Aorta (tissue), 5 donors: Measurements from ENCODE around the gene HIVEP3. TPM values are rescaled to one million over a fixed set of nuclear protein-coding genes. Genes with fewer than 3 reads are reported as not detected.
A peak's percentile ranks its signal among the peaks of the same experiment; 100 is the strongest.

Experiments used
- ATAC-seq: fragments of 200-7000 bp; cut with Tn5 transposase; one replicate; pipeline ENCODE4 v1.9.1; 2022; ENCODE audit warnings: moderate library complexity; ENCODE audit not compliant: low FRiP score
- DNase-seq, 2 donors: peaks; one replicate each; pipeline ENCODE4 v3.0.0-alpha.2; 2020
- H3K27ac ChIP-seq, 2 donors: one replicate each; pipeline ENCODE4 v1.5.1; 2013; ENCODE audit warnings: low read length in 2 of 2, mild to moderate bottlenecking in 2 of 2, moderate library complexity in 2 of 2, control low read depth in 1 of 2, inconsistent platforms in 1 of 2, low read depth in 1 of 2
- H3K27me3 ChIP-seq, 2 donors: one replicate each; pipeline ENCODE4 v1.6.1; 2013; ENCODE audit warnings: control low read depth in 1 of 2, low read length in 1 of 2, mild to moderate bottlenecking in 1 of 2, moderate library complexity in 1 of 2; ENCODE audit not compliant: insufficient read depth in 2 of 2, control insufficient read depth in 1 of 2
- H3K36me3 ChIP-seq, 2 donors: one replicate each; pipeline ENCODE4 v1.6.1; 2013; ENCODE audit warnings: control low read depth in 1 of 2, low read length in 1 of 2, mild to moderate bottlenecking in 1 of 2; ENCODE audit not compliant: insufficient read depth in 2 of 2, control insufficient read depth in 1 of 2
- H3K4me1 ChIP-seq, 2 donors: one replicate each; pipeline ENCODE4 v1.6.1; 2013; ENCODE audit warnings: low read length in 2 of 2, control low read depth in 1 of 2, mild to moderate bottlenecking in 1 of 2, moderate library complexity in 1 of 2; ENCODE audit not compliant: insufficient read depth in 2 of 2, control insufficient read depth in 1 of 2
- H3K4me3 ChIP-seq, 2 donors: one replicate each; pipeline ENCODE4 v1.5.1; 2013; ENCODE audit warnings: low read length in 2 of 2, control low read depth in 1 of 2, mild to moderate bottlenecking in 1 of 2
- H3K9me3 ChIP-seq: one replicate; pipeline ENCODE4 v1.6.1; 2013; ENCODE audit warnings: mild to moderate bottlenecking, low read length; ENCODE audit not compliant: control insufficient read depth
- WGBS, 2 donors: extraction: QIAGEN DNeasy Blood & Tissue Kit; methylation state at CpG; one replicate each; pipeline ENCODE4 v1.1.7; 2013; 5-methylcytosine and 5-hydroxymethylcytosine counted together
- intact Hi-C, 2 donors: fragments of 100-400 bp; cut with DNase I; formaldehyde crosslinking; loops; one replicate each; pipeline versions ENCODE4 v1.14.2 to v1.15.0; 2022
- polyA plus RNA-seq, 2 donors: library from polyadenylated mRNA; stranded (reverse); fragments of 200-250 nt; gene quantifications; one replicate each; pipeline ENCODE4 v1.2.3, GENCODE V29; 2013
- total RNA-seq, 2 donors: library from RNA; stranded (reverse); fragmentation: NEBNext Ultra II Directional; extraction: Animal tissue kit (Norgen Biotek cat#: 25700); gene quantifications; one replicate each; pipeline ENCODE4 v1.2.1, GENCODE V29; 2021
- donor health status: healthy with polysubstance abuse.
- donor health status: Bipolar disorder and iron deficiency.
- donor health status: DM: no; HTN: no; CAD: no.
- donor health status: DM: no; HTN: no; CAD: no.
- donor health status: DM: yes; HTN: yes; CAD: no.

Gene HIVEP3
- total and polyA plus RNA-seq, 4 donors, result 1.6 to 6.3 (median 4.0) TPM

DNA sequence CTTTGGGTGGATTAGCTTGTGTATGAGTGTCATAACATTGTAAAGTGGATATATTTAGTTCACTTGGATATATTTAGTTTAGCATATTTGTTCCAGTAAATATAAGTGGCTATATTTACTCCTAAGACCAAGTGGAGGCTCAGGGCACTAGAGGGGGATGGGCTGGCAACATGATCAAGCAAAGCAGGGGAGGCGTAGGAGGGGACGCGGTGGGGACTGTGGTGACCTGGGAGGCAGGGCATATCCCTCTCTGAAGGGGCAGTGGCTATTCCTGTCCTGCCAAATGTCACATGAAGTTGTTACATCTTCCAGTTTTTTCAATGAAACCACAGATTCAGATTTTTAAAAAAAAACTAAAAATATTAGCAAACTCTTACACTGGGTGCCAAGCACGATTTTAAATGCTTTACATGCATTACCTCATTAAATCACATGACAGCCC is 382.3 kb downstream of the HIVEP3 start:
- no peaks in the 10 kb centered on the region for H3K9me3 ChIP-seq
- no peak overlapping the region for H3K4me3 ChIP-seq
- H3K27me3 ChIP-seq, result no peaks in the 10 kb centered on the region
- intact Hi-C loops, result no loop called here
- H3K4me1 ChIP-seq, result no peaks in the 10 kb centered on the region
- DNase-seq, result peak; percentile 45 to 64
- H3K27ac ChIP-seq, result no peak overlapping the region
- 35 to 46% methylated on average over 4 of the region's 4 CpGs for WGBS, 2 donors
- no peak for ATAC-seq
- H3K36me3 ChIP-seq, result no peaks in the 10 kb centered on the region

DNA sequence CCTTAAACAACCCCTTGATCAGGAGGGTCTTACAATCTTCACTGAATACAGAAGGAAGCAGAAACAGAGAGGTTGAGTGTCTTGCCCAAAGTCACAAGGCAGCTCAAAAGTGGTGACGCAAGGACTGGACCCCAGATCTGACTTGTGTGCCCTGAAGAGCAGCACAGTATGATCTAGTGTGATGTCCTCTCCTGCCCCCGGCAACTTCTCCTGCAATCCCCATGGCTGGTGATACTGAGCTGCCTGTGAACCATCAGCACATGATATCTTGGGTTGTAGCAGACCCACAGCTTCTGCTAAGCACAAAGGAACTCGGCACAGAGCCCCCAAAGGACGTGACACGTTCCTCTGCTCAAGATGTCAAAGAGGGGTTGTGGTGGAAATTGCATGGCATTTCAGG is 383.0 kb downstream of the HIVEP3 start:
- ATAC-seq (no peak), DNase-seq (peak; percentile 8 to 32)
- no peaks in the 10 kb centered on the region for H3K36me3 ChIP-seq
- intact Hi-C loops, result no loop called here
- no peak overlapping the region for H3K4me3 ChIP-seq
- WGBS, 2 donors, result 81 to 89% methylated on average over 5 of the region's 5 CpGs
- no peaks in the 10 kb centered on the region for H3K4me1 ChIP-seq
- no peaks in the 10 kb centered on the region for H3K27me3 ChIP-seq
- no peaks in the 10 kb centered on the region for H3K9me3 ChIP-seq
- peak overlapping the region in 1 of 2 donors; percentile 35 for H3K27ac ChIP-seq

DNA sequence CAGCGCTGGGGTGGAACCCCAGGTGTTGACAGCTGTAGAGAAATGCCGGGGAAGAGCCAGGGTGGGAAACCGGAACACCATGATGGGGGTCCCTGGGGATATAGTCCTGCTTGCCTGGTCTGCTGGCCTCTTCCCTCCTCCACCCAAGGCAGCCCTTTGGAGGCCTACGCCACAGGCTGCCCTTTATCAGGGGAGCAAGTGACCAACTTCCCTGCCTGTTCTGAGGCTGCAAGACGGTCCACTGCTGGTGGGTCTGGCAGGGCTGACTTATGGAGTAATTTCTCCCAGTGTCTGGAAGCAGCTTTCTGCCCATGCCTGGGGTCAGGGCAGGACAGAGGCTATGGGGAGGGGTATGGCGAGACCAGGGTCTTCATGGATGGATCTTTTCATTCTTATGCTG is 383.4 kb downstream of the HIVEP3 start:
- WGBS, 2 donors, result 90 to 94% methylated on average over 6 of the region's 6 CpGs
- intact Hi-C loops, result no loop called here
- Histone ChIP-seq H3K27me3 (no peaks in the 10 kb centered on the region), H3K9me3 (no peaks in the 10 kb centered on the region), H3K27ac (no peak overlapping the region), H3K4me1 (no peaks in the 10 kb centered on the region), H3K4me3 (no peak overlapping the region), H3K36me3 (no peaks in the 10 kb centered on the region)
- ATAC-seq (no peak), DNase-seq (peak; percentile 9 to 30)

DNA sequence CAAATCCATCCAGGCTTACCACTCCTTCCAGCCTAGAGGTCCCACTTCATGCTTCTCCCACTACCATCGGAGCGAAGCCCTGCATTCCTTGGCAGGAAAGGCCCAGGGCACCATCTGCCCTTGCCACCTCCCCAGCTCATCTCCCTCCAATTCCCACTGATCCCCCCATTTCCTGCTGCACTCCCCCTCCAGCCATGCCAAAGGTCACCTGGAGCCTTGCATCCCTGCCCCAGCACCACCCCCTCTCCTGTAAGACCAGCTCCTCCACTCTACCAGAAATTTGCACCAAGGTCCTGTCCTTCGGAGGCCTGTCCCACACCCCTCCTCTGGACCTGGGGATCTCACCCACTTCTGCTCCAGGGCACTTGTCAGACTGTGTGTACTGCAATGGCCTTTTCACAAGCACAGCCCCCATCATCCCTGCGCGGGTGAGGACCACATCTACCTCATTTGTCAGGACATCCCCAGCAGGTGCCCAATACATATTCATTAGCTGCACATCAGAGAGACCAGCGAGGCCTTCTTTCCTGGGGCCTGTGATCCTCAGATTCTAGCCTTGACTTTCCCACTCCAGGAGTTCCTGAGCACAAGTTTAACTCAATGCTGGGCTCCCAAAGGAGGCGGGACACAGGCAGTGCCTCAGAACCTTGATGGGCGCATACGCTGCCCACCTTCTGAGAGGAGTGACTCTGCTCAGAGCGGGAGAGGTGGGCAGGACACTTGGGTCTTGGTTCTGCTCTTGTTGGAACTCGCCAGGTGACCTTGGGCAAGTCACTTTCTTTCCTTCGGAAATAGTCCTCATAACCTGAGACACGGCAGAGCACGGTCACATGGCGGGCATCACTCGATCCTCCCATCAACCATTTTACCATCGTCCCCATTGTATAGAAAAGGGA is 384.3 kb downstream of the HIVEP3 start:
- intact Hi-C loops, result no loop called here
- 92 to 97% methylated on average over 16 to 17 of the region's 17 CpGs for WGBS, 2 donors
- Histone ChIP-seq H3K27me3 (no peaks in the 10 kb centered on the region), H3K27ac (no peak overlapping the region), H3K4me3 (no peak overlapping the region), H3K4me1 (no peaks in the 10 kb centered on the region), H3K9me3 (no peaks in the 10 kb centered on the region), H3K36me3 (no peaks in the 10 kb centered on the region)
- no peak for ATAC-seq
- DNase-seq, result peak; percentile 37 to 48

DNA sequence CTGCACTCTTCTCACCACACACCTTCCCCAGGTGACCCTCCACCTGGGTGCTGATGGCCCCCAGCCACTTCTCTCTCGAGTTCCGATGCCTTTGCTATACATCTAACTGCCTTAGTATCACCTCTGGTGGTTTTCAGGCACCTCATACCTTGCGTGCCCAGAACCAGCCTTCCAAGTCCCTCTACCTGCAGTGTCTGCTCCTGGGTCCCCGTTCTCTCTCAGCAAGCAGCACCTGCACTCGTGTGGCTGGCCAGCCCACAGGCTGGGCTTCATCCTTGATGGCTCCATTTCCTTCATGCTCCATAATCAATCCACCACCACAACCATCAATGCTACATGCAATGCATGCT is 385.0 kb downstream of the HIVEP3 start:
- Histone ChIP-seq H3K36me3 (no peaks in the 10 kb centered on the region), H3K4me1 (no peaks in the 10 kb centered on the region), H3K4me3 (no peak overlapping the region), H3K27me3 (no peaks in the 10 kb centered on the region), H3K9me3 (no peaks in the 10 kb centered on the region), H3K27ac (no peak overlapping the region)
- intact Hi-C loops, result no loop called here
- no peak for ATAC-seq
- DNase-seq, result no peak
- 96 to 98% methylated on average over 5 of the region's 5 CpGs for WGBS, 2 donors

DNA sequence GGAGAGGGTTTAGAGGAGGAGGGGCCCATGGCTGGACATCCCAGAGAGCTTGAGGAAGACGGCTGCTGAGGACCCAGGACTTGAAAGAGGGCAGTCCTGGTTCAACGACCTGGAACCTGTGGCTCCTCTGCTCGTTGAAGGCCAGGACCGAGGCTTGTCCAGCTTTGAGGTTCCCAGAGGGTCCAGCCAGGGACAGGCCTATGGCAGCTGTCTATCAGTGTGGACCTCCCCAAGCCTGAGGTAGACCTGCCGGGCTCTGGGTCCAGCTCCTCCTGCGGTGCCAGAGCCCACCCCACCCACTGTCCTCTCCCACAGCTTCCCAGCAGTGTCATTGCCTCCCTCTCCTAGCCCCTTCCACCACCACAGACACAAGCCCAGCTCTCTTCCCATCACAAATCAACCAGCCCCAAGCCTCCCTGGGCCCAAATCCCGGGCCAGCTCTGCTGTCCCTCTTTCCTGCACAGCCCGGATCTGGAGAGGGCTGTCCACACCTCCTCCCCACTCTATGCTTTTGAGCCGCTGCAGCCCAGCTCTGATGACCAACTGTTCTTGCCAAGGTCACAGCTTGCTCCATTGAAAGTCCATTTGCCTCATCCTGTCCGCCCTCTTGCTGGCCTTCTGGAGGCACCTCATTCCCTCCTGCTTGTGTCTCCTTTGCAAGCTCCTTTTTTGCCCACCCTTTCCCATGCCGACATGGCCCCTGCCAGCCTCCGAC is 385.5 kb downstream of the HIVEP3 start:
- Histone ChIP-seq H3K4me3 (no peak overlapping the region), H3K9me3 (no peaks in the 10 kb centered on the region), H3K36me3 (no peaks in the 10 kb centered on the region), H3K27me3 (no peaks in the 10 kb centered on the region), H3K4me1 (no peaks in the 10 kb centered on the region), H3K27ac (no peak overlapping the region)
- WGBS, 2 donors, result 91 to 93% methylated on average over 12 of the region's 12 CpGs
- ATAC-seq, result no peak
- peak; percentile 26 to 49 for DNase-seq
- intact Hi-C loops, result no loop called here

DNA sequence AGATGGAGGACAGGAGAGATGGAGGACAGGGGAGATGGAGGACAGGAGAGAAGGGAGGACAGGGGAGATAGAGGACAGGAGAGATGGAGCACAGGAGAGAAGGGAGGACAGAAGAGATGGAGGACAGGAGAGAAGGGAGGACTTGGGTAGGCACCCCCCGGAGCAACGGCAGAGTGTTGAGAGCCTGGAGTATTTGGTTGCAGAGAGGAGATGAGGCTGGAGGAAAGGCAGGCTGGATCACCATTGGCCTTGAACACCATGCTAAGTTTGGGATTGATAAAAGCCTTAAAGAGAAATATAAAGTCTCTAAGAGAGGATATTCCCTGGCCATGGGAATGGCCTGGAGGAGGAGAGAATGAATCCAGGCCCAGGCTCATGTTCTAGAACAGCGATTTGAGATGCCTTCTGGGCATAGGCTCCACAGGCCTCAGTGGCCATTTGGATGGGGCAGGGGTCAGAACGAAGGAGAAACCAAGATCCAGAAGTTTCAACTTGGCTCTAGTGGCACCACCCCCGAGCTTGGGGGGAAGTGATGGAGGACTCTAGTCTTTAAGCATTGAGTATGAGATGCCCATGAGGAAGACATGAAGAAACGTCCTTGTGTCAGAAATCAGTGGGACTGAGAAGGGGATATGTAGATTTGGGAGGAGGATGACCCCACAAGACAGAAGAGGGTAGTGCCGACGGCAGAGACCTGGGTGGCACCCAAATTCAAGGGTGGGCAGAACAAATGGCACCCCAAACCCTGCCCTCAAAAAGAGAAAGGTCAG is 386.3 kb downstream of the HIVEP3 start:
- Histone ChIP-seq H3K27ac (no peak overlapping the region), H3K27me3 (no peaks in the 10 kb centered on the region), H3K4me3 (no peak overlapping the region), H3K9me3 (no peaks in the 10 kb centered on the region), H3K36me3 (no peaks in the 10 kb centered on the region), H3K4me1 (no peaks in the 10 kb centered on the region)
- 89 to 98% methylated on average over 8 of the region's 8 CpGs for WGBS, 2 donors
- DNase-seq (peak in 1 of 2 donors; percentile 8), ATAC-seq (no peak)
- intact Hi-C loops, result no loop called here

DNA sequence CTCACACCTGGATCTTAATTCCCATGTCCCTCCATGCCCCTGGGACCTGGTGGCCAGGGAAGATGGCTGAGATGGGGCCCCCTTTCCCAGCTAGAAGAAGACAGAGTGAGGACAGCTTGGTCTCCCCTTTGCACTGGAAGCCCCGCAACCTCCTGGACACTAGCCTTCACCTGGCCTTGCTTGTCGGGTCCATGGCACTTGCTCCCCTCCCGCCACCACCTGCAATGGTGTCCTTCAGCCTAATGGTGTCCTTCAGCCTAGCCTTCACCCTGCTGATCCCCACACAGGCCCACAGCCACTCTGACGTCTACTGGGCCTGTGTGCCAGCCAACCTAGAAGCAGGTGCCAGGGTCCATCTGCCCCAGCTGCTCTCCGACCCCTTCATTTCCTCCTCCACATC is 388.3 kb downstream of the HIVEP3 start:
- no peak overlapping the region for H3K27ac ChIP-seq
- DNase-seq (peak; percentile 29 to 48), ATAC-seq (no peak)
- no peaks in the 10 kb centered on the region for H3K4me1 ChIP-seq
- H3K9me3 ChIP-seq, result no peaks in the 10 kb centered on the region
- intact Hi-C loops, result no loop called here
- no peaks in the 10 kb centered on the region for H3K27me3 ChIP-seq
- H3K4me3 ChIP-seq, result no peak overlapping the region
- no peaks in the 10 kb centered on the region for H3K36me3 ChIP-seq
- WGBS, 2 donors, result 93 to 96% methylated on average over 5 of the region's 5 CpGs
